ENCODE data around the gene PPM1B. TPM values are rescaled to one million over a fixed set of nuclear protein-coding genes. Genes with fewer than 3 reads are reported as not detected.

Gene PPM1B
- total RNA-seq, 1 donor: 31.5 TPM

GRCh38 chr2:44143701-44144100 lies 25.0 kb upstream of the PPM1B start:
- H3K27ac ChIP-seq (ENCODE audit: low read depth, low read length): no peak overlapping the region
- no peaks in the 10 kb centered on the region for H3K9me3 ChIP-seq (ENCODE audit: low read depth, low read length)
- H3K4me3 ChIP-seq (ENCODE audit: insufficient read depth, low read length): no peak overlapping the region
- no peaks in the 10 kb centered on the region for H3K27me3 ChIP-seq (ENCODE audit: insufficient read depth, low read length)
- TF ChIP-seq CTCF (IDR thresholded peaks at IDR 0.05; ENCODE audit: extremely low read depth, low read depth, low read length): no peak
- H3K79me2 ChIP-seq (ENCODE audit: insufficient read depth, low read length): no peaks in the 10 kb centered on the region
- H3K4me2 ChIP-seq (ENCODE audit: insufficient read depth, low read length): no peak overlapping the region
- H4K20me1 ChIP-seq (ENCODE audit: insufficient read depth, low read length): no peaks in the 10 kb centered on the region
- no peak overlapping the region for H2AFZ ChIP-seq (ENCODE audit: low read length)
- H3K4me1 ChIP-seq (ENCODE audit: insufficient read depth, low read length): no peaks in the 10 kb centered on the region
- no peaks in the 10 kb centered on the region for H3K36me3 ChIP-seq (ENCODE audit: insufficient read depth, low read length)
- no peak for DNase-seq (ENCODE audit: insufficient read length, low spot score, missing footprints)

GRCh38 chr2:44148999-44149398 lies 19.7 kb upstream of the PPM1B start:
- Histone ChIP-seq H3K27me3 (ENCODE audit: insufficient read depth, low read length) (peaks cover 5% of the 10 kb centered on the region), H3K4me3 (ENCODE audit: insufficient read depth, low read length) (no peak overlapping the region), H3K27ac (ENCODE audit: low read depth, low read length) (no peak overlapping the region), H3K36me3 (ENCODE audit: insufficient read depth, low read length) (no peaks in the 10 kb centered on the region), H3K9me3 (ENCODE audit: low read depth, low read length) (no peaks in the 10 kb centered on the region), H3K4me1 (ENCODE audit: insufficient read depth, low read length) (no peaks in the 10 kb centered on the region), H2AFZ (ENCODE audit: low read length) (no peak overlapping the region), H3K4me2 (ENCODE audit: insufficient read depth, low read length) (no peak overlapping the region), H3K79me2 (ENCODE audit: insufficient read depth, low read length) (no peaks in the 10 kb centered on the region), H4K20me1 (ENCODE audit: insufficient read depth, low read length) (no peaks in the 10 kb centered on the region)
- no peak for TF ChIP-seq CTCF (IDR thresholded peaks at IDR 0.05; ENCODE audit: extremely low read depth, low read depth, low read length)
- DNase-seq (ENCODE audit: insufficient read length, low spot score, missing footprints): no peak

- H3K4me2 ChIP-seq (ENCODE audit: insufficient read depth, low read length): no peak overlapping the region
- no peaks in the 10 kb centered on the region for H3K79me2 ChIP-seq (ENCODE audit: insufficient read depth, low read length)
- H3K27me3 ChIP-seq (ENCODE audit: insufficient read depth, low read length): peaks cover 5% of the 10 kb centered on the region
- H3K36me3 ChIP-seq (ENCODE audit: insufficient read depth, low read length): no peaks in the 10 kb centered on the region
- no peak overlapping the region for H3K27ac ChIP-seq (ENCODE audit: low read depth, low read length)
- no peaks in the 10 kb centered on the region for H4K20me1 ChIP-seq (ENCODE audit: insufficient read depth, low read length)
- no peak for DNase-seq (ENCODE audit: insufficient read length, low spot score, missing footprints)
- no peak overlapping the region for H2AFZ ChIP-seq (ENCODE audit: low read length)
- H3K9me3 ChIP-seq (ENCODE audit: low read depth, low read length): no peaks in the 10 kb centered on the region
- no peak for TF ChIP-seq CTCF (IDR thresholded peaks at IDR 0.05; ENCODE audit: extremely low read depth, low read depth, low read length)
- no peaks in the 10 kb centered on the region for H3K4me1 ChIP-seq (ENCODE audit: insufficient read depth, low read length)
- no peak overlapping the region for H3K4me3 ChIP-seq (ENCODE audit: insufficient read depth, low read length)
Observed at GRCh38 chr2:44150473-44150872, 18.2 kb upstream of the PPM1B start.

- H3K4me2 ChIP-seq (ENCODE audit: insufficient read depth, low read length): no peak overlapping the region
- no peaks in the 10 kb centered on the region for H3K36me3 ChIP-seq (ENCODE audit: insufficient read depth, low read length)
- no peaks in the 10 kb centered on the region for H3K9me3 ChIP-seq (ENCODE audit: low read depth, low read length)
- H3K27me3 ChIP-seq (ENCODE audit: insufficient read depth, low read length): peaks cover 5% of the 10 kb centered on the region
- no peak overlapping the region for H3K27ac ChIP-seq (ENCODE audit: low read depth, low read length)
- H2AFZ ChIP-seq (ENCODE audit: low read length): no peak overlapping the region
- no peak for TF ChIP-seq CTCF (IDR thresholded peaks at IDR 0.05; ENCODE audit: extremely low read depth, low read depth, low read length)
- no peak for DNase-seq (ENCODE audit: insufficient read length, low spot score, missing footprints)
- no peaks in the 10 kb centered on the region for H3K4me1 ChIP-seq (ENCODE audit: insufficient read depth, low read length)
- H3K4me3 ChIP-seq (ENCODE audit: insufficient read depth, low read length): no peak overlapping the region
- H3K79me2 ChIP-seq (ENCODE audit: insufficient read depth, low read length): no peaks in the 10 kb centered on the region
- no peaks in the 10 kb centered on the region for H4K20me1 ChIP-seq (ENCODE audit: insufficient read depth, low read length)
Observed at GRCh38 chr2:44152865-44153669, 15.6 kb upstream of the PPM1B start.
